ENCODE measurements around the gene ARID4B.
"Not testable (repeated sequence)": the region's sequence is repeated elsewhere in the genome, so short reads cannot be mapped to it uniquely, and the experiment has no call there.

ARID4B gene

DNA sequence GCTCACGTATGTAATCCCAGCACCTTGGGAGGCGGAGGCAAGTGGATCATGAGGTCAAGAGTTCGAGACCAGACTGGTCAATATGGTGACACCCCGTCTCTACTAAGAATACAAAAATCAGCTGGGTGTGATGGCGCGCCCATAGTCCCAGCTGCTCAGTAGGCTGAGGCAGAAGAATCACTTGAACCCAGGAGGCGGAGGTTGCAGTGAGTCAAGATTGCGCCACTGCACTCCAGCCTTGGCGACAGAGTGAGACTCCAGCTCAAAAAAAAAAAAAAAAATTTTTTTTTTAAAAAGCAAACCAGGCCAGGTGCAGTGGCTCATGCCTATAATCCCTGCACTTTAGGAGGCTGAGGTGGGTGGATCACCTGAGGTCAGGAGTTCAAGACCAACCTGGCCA is 168.7 kb downstream of the ARID4B start:
- DNase-seq, result not testable (repeated sequence)

DNA sequence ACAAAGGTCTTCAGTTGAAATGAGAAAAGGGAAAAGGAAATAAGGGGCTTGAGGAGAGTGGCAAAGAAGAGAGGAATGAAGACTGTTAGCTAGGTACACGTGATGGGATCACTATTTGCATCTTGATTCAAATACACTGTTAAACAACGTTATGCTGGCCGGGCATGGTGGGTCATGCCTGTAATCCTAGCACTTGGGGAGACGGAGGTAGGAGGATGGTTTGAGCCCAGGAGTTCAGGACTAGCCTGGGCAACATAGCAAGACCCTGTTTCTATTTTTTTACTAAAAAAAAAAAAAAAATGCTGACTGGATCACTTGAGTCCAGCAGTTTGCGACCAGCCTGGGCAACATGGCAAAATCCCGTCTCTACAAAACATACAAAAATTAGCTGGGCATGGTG is 169.3 kb downstream of the ARID4B start:
- DNase-seq, result no peak

DNA sequence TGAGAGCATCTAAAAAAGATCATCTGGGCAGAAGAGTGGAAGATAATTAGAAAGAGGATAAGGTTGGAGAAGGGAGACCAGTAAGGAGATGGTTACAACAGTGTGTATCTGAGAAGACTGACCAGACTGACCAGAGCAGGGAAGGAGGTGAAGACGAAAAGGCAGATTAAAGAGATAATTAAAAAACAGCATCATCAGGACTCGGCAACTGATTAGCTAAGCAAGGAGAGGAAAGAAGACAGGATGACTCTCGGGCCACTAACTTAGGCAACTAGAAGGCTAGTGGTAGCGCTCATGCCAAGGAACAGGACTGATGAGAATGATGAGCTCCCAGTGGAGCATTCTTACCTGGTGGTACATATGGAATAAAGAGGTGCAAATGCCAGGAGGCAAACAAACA is 170.8 kb downstream of the ARID4B start:
- no peak for DNase-seq

DNA sequence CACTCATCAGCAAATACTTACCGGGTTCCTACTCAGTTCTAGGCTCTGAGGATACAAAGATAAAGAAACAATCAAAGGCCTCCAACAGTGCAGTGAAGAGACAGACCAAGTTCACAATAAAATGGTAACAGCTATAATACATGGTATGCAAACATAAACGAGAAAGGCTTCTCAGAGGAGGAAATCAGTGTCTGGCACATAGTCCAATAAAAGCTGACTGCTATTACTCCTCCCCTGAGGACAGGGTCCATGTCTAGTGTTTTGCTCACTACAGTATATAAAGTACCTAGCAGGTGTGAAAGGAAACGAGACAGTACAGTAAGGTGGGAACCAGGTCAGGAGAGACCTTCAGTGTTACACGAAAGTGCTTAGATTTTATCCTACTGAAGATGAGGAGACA is 171.2 kb downstream of the ARID4B start:
- no peak for DNase-seq

DNA sequence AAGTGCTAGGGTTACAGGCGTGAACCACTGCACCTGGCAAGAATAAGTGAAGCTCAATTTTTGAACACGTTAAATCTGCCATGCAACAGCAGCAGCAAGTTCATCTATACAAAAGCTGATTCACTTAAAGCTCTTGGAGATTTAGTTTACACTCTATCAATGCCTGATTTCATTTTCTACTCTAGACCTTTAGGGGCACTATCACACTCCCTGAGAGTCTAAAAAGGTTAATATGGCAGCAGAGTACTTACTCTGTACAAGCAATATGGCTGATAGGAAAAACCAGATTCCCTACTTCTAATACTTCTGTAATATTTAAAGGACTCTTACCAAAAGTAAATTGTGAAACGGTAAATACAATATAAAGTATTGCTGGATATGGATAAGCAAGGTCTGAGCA is 171.7 kb downstream of the ARID4B start:
- DNase-seq, result no peak

DNA sequence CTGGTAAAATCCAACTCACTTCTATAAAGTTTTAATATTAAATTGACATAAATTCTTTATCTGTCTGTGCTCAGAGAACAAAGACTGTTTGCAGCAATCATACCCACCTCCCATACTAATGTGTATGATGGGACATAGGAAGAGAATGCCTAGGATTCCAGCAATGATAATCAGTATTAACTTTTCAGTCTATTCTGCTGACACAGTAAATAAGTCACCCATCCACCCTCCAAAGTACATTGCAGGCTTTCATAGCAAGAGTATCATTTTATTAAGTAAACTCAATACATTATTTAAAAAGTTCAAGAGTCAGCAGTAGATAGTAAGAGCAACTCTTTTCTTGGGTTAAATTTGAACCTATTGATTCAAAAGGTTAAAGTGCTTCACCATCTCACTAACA is 175.7 kb downstream of the ARID4B start:
- DNase-seq, result no peak

DNA sequence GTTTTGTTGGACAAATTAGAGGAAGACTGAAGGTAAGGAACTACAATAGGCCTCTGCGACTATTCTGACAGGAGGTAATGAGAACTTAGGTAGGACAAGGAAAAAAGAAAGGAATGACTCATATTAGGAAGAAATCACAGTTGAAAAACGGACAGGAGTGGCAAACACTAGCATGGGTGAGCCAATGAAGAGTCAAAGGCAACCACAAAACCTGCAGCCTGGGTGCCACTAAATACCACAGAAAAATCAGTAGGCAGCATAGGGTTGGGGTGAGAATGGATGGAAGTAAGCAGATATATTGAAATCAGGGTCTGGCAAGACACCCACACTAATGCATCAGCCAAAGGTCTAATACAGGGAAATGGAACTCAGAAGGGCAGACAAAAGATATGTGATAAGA is 176.9 kb downstream of the ARID4B start:
- DNase-seq, result no peak

DNA sequence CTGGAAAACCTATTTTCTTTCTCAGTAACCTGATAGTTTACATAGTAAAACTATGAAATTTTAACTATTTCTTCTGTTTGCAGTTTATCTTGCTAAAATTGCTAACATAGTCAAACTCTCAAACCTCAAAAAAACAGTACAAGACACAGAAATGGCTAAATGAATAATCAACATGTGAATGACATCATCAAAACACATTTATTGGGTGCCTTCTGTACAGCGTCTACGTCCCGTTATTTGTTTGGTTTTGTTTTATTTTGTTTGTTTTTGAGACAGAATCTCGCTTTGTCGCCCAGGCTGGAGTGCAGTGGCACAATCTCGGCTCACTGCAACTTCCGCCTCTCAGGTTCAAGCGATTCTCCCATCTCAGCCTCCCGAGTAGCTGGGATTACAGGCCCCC is 178.2 kb downstream of the ARID4B start:
- DNase-seq, result no peak

DNA sequence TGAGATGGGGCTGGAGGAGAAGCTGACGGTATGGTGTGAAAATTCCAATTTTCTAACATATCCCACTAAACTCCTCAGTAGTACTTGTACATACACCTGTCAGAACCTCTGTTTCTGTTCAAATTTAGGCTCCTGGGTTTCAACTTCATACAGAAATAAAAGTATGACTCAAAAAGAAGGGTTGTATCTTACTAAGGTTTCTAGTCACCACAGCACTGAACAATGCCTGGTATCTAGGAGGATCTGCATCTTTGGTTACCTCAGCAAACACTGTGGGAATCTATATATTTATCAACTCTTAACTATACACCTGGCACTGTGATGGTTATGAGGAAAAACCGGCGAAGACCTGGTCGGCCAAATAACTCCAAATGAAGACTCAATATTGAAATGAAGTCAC is 180.7 kb downstream of the ARID4B start:
- DNase-seq, result no peak

DNA sequence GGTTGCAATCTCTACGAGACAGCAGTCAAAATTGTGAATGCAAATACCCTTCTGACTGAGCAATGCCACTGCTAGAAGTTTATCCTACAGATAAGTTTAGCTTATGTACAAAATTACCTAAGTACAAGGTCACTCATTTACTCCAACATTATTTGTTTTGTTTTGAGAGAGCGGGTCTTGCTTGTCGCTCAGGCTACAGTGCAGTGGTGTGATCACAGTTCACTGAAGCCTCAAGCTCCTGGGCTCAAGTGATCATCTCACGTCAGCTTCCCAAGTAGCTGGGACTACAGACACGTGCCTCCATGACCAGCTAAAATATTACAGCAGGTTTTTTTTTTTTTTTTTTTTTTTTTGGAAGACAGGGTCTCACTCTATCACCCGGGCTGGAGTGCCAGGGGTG is 182.3 kb downstream of the ARID4B start:
- DNase-seq, result no peak

DNA sequence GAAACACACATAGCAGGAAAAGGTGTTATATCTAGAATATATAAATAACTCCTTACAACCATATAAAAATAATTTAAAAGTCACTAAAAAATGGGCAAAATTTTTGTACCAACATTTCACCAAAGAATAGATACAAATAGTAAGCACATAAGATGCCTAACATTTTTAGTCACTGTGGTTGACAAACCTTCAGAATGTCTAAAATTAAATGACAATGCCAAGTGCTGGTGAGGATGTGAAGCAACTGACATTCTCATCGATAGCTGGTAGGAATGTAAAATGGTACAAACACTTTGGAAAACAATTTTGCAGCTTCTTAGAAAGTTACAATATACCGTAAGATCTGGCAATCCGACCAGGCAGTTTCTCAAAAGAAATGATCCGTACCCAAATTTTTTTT is 185.0 kb downstream of the ARID4B start:
- DNase-seq, result no peak

DNA sequence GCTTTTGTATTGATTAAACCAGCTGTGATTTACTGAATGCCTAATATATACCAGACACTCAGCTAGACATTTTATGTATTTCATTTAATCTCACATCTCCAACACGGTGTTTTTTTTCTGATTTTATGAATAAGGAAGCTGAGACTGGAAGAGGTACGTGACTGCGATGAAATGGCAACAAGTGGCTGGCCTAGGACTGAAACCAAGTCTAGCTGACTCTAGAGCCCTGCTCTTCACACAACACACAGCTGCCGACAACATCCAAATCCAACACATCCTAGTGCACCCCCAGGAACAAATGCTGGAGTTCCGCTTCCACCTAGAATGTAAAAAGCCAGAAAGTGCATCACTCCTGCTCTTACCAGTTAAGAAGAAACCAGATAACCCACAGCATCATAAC is 188.7 kb downstream of the ARID4B start:
- DNase-seq, result no peak

DNA sequence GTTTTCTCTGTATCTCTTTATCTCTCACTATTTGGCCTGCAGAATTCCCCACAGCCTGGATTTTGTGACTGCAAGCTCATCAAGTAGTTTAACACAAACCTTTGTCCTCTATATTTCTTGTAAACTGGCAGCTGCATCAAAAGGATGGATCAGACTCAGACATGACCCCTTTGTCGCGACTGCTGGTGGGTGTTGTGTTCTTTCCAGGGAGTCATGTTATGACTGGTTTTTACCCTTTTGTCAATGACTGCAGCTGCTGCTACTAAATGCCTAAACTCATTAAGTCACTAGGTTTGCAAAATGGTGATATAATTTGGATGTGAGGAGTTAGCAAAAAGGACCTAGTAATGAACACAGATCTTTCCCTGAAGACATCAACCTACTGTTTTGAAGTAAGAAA is 189.2 kb downstream of the ARID4B start:
- DNase-seq, result no peak

DNA sequence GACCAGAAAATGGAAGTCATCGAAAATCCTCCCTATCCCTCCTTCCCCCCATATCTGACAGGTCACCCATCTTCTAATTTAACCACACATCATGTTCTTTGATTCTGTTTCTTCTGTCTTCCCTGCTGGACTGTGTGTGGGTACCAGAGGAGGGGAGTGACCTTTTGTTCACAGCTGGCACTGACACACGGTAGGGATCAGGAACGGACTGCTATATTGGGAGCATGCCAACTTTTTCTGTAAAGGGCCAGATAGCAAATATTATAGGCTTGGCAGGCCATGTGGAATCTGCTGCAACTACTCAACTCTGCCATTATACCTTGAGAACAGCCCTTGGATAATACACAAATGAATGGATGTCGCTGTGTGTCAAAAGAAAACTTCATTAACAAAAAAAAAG is 191.9 kb downstream of the ARID4B start:
- DNase-seq, result no peak

DNA sequence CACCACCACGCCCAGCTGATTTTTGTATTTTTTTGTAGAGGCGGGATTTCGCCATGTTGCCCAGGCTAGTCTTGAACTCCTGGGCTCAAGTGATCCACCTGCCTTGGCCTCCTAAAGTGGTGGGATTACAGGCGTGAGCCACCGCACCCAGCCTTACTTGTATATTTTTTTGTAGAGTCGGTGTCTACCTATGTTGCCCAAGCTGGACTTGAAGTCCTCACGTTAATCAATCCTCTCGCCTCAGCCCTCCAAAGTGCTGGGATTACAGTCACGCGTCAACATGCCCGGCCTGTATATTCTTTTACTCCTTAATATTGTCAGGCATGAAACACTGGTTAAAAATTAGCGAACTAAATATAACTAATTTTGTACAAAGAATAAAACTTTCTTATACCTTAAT is 193.8 kb downstream of the ARID4B start:
- no peak for DNase-seq

DNA sequence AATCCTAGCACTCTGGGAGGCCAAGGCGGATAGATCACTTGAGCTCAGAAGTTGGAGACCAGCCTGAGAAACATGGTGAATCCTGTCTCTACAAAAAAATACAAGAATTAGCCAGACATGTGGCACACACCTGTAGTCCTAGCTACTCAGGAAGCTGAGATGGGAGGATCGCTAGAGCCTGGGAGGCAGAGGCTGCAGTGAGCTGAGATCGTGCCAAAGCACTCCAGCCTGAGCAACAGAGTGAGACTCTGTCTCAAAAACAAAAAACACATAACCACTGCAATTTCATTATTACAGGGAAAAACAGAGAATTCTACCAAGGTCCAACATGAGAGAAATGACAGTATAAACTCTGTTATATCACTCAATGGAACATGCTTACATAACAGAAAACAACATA is 194.9 kb downstream of the ARID4B start:
- no peak for DNase-seq

DNA sequence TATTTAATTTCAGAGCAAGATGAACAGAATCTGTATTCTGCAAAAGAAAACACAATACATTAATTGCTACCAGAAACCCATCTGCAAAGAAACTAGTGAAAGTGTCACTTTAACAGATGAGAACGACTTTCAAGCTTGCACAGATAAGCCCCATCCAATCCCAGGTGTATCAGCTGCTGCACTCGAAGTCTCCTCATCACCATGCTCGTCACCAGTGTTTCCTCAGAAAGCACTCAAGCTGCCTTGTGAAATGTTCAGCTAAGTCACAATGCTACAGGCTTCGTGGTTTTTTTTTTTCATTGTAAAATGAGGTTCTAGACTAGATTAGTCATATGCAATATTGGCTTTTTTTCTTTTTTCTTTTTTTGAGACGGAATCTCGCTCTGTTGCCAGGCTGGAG is 196.0 kb downstream of the ARID4B start:
- DNase-seq, result no peak

DNA sequence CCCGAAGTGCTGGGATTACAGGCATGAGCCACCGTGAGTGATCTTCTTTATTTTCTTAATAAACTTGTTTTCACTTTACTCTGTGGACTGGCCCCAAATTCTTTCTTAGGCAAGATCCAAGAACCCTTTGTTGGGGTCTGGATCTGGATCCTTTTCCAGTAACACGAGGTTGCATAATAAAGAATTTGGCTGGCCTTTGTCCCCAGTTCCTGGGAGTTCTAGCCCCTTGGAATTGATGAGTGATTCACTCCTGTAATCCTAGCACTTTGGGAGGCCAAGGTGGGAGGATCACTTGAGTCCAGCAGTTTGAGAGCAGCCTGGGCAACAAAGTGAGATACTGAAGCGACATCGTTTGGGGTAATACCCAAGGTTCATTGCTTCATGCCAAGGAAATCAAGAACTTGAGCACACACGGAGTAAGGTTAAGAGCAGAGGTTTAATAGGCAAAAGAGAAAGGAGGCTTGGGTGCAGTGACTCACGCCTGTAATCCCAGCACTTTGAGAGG is 197.2 kb downstream of the ARID4B start:
- DNase-seq, result no peak

DNA sequence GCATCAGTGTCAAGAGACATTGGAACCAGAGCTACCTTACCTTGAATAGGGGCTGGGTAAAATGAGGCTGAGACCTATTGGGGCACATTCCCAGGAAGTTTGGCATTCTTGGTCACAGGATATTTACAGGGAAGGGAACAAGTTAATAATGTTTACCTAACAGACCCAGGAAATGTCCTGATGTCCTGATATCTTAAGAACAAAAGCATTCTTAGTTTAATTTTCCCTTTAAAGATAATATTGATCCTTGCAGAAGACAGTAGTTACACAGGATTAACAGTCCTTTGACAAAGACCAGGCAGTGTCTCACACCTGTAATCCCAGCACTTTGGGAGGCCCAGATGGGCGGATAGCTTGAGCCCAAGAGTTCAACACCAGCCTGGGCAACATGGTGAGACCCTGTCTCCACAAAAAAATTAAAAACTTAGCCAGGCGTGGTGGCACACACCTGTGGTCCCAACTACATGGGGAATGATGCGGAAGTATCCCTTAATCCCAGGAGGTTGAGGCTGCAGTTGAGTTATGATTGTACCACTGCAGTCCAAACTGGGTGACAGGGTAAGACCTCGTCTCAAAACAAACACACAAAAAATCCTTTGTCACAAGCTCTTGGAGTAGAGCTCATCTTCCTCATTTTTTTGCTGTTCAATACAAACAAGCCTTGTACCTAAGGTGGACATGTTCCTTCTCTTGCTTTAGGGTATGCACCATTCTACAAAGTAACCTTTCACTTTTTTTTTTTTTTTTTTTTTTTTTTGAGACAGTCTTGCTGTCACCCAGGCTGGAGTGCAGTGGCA is 198.0 kb downstream of the ARID4B start:
- no peak for DNase-seq

DNA sequence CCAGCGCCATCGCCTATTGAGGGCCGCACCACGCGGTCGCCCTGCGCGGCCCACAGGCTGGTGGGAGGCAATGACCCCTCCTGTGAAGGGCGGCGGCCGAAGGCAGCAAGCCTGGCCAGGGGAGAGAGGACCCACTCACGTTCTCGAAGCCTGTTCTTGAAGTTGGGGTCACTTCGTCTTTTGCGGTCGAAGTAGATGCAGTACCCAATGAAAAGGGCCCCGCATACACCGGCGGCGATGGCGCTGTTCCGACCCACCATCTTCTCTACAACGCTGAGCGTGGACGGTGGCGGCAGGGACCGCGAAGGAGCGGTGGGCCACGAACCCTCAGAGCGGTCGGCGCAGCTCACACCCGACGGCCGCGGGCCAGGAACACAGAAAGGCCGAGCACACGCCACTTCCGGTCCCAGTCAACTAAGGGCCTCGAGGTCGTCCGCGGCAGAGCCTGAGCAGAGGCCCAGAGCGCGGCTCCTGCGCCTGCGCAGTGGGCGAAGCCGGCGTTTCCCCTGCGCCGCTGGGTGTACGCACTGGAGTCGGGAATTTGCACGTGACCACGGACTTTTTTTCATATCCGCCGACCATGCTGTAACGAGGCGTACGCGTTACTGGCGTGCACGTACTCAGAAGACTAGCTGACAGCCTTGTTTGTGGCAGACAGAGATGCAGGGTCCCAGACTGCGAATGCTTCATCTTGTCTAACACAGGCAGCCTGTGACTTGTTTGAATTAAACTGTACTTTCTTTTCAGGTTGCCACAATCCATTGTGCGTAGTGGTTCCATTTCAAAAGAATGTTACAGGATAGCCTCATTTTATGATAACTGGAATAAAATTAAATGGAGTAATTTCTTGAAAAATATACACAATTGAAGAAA is 199.3 kb downstream of the ARID4B start, which contains the start of gene TOMM20:
TSS of gene TOMM20 (minus strand) at position 382 of the 873 bp plus-strand sequence. CDS start at position 260, 122 bp downstream.
- peak; percentile 100 for DNase-seq

DNA sequence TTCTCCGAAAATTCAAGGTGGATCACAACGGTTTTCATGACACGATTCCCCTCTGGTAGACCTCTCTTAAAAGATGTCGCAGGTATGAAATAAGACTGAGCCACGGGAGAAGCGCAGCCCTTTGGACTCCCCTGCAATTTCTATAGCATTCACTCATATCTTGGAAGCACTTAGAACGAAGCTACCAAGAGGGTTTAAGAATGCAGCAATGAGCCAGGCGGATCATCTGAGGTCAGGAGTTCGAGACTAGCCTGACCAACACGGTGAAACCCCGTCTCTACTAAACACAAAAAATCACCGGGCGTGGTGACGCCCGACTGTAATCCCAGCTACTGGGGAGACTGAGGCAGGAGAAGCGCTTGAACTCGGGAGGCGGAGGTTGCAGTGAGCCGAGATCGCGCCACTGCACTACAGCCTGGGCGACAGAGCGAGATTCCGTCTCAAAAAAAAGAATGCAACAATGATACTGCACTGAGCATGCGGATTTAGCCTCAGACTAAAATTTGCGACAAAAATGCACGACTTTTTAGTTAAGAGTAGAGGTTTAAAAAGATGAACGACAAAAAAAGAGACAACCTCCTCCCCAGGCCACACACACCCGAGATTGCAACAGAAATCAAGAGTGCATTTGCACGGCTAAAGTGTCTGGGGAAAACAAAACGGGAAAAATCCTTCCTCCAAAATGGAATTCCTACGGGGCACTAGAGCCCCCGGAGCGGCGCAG is 200.1 kb downstream of the ARID4B start:
- DNase-seq, result no peak

DNA sequence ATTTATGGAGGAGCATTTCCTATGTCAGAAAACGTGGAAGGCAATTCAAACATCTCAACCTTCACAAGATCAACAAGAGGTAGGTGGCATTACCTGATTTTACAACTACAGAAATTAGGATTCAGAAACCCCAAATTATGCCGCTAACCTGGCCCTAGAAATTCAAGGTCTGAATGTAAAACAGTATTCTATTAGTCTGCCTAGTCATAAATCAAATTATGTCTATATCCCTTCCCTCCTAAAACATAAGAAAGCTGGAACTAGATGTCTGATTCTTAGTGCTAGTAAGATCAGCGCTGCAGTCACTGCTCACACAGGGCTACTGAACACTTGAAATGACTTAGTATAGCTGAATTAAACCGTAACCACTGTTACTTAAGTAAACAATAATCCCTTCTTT is 200.8 kb downstream of the ARID4B start:
- DNase-seq, result no peak

DNA sequence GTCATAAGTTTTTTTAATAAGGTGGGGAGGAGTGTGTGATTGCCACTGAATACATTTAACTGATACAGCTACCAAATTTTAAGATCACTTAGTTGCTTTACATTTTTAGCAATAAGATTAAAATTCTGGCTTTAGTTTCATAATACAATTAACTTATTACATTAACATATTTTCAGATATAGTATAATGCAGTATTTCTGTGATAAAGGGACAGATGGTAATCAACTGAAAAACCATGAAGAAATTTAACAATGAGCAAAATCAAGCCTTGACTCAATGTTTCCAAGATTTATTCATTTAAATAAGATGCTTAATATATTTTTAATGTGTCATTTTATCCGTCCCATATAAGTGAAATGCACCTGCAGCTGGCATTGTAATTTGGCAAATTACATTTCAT is 203.3 kb downstream of the ARID4B start:
- no peak for DNase-seq
